HCT116 (cell line): ENCODE results near the gene HMGXB3.

Experiments
- CEBPB ChIP-seq: IDR thresholded peaks from 2 replicates; pipeline ENCODE4 v1.6.1; 2012; ENCODE audit warnings: low read depth
- POLR2A ChIP-seq: IDR thresholded peaks from 2 replicates; pipeline ENCODE4 v1.7.0; 2011; ENCODE audit warnings: borderline replicate concordance; ENCODE audit not compliant: insufficient read depth, insufficient read length; ENCODE audit errors: extremely low read depth
- POLR2AphosphoS5 ChIP-seq: IDR thresholded peaks from 2 replicates; pipeline ENCODE4 v1.6.1; 2011; ENCODE audit warnings: mild to moderate bottlenecking, low read depth, low read length, moderate library complexity
- RAD21 ChIP-seq: IDR thresholded peaks from 2 replicates; pipeline ENCODE4 v1.6.1; 2012; ENCODE audit warnings: low read depth, mild to moderate bottlenecking
- SP1 ChIP-seq: IDR thresholded peaks from 2 replicates; pipeline ENCODE4 v1.6.1; 2012; ENCODE audit warnings: low read depth
- SRF ChIP-seq: IDR thresholded peaks from 2 replicates; pipeline ENCODE4 v1.6.1; 2012; ENCODE audit warnings: low read depth
- ZNF274 ChIP-seq: fragments of 200-500 bp; sonication (Bioruptor generic); IDR thresholded peaks from 2 replicates; pipeline ENCODE4 v1.6.1; 2014; ENCODE audit warnings: mild to moderate bottlenecking, low read depth, low read length, inconsistent platforms
- TF ChIP-seq, protein P1 (sequence below), 3 experiments: fragments of 200-600 bp in 1 of 3; sonication (generic) in 1 of 3; IDR thresholded peaks in 2 of 3; conservative IDR thresholded peaks in 1 of 3; 2 replicates each; pipeline ENCODE4 v1.5.1; 2012 to 2017; ENCODE audit warnings: low read depth in 2 of 3, low read length in 2 of 3, antibody characterized with exemption in 1 of 3, borderline replicate concordance in 1 of 3, control low read depth in 1 of 3, mild to moderate bottlenecking in 1 of 3, mixed read lengths in 1 of 3, mixed run types in 1 of 3, moderate library complexity in 1 of 3; ENCODE audit not compliant: insufficient read depth in 1 of 3
- TF ChIP-seq, protein P2 (sequence below): IDR thresholded peaks from 2 replicates; pipeline ENCODE4 v1.6.1; 2012
- TF ChIP-seq, protein P3 (sequence below): IDR thresholded peaks from 2 replicates; pipeline ENCODE4 v1.6.1; 2012

DNA sequence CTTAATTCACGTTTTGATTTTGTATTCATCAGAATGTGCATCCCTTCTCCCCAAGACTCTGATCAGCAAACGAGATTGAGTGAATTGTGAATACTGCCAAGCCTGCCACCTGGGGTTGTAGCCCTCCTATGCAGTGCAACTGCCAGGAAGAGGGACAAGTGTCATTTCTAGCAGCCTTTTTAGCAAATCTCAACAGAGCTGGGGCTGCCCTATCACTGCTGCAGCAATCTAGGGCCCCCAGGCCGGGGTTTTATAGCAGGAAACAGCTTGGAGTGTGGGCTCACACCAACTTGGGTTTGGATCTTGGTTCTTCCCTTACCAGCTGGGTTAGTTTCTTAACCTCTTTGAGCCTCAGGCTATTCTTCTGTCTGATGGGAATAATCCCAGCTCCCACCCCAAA, 81.8 kb downstream of the HMGXB3 start:
- TF ChIP-seq, protein P1, sequence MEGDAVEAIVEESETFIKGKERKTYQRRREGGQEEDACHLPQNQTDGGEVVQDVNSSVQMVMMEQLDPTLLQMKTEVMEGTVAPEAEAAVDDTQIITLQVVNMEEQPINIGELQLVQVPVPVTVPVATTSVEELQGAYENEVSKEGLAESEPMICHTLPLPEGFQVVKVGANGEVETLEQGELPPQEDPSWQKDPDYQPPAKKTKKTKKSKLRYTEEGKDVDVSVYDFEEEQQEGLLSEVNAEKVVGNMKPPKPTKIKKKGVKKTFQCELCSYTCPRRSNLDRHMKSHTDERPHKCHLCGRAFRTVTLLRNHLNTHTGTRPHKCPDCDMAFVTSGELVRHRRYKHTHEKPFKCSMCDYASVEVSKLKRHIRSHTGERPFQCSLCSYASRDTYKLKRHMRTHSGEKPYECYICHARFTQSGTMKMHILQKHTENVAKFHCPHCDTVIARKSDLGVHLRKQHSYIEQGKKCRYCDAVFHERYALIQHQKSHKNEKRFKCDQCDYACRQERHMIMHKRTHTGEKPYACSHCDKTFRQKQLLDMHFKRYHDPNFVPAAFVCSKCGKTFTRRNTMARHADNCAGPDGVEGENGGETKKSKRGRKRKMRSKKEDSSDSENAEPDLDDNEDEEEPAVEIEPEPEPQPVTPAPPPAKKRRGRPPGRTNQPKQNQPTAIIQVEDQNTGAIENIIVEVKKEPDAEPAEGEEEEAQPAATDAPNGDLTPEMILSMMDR (IDR thresholded peaks at IDR 0.05 in 2 of 3, conservative IDR thresholded peaks at IDR 0.05 in 1 of 3; ENCODE audit: borderline replicate concordance in 1 of 3, insufficient read depth in 1 of 3, low read depth in 2 of 3, low read length in 2 of 3), result no peak
- TF ChIP-seq RAD21 (no peak), ZNF274 (no peak), POLR2AphosphoS5 (no peak), SP1 (no peak), SRF (no peak), POLR2A (no peak), CEBPB (no peak)
- TF ChIP-seq, protein P2, sequence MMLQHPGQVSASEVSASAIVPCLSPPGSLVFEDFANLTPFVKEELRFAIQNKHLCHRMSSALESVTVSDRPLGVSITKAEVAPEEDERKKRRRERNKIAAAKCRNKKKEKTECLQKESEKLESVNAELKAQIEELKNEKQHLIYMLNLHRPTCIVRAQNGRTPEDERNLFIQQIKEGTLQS, result no peak
- TF ChIP-seq, protein P3, sequence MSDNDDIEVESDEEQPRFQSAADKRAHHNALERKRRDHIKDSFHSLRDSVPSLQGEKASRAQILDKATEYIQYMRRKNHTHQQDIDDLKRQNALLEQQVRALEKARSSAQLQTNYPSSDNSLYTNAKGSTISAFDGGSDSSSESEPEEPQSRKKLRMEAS, result no peak
